Activated T-cell treated with anti-CD3 and anti-CD28 coated beads for 24 hours (primary cell): ENCODE results near the gene MRPL27.

Experiments used
- DNase-seq: peaks from one replicate; pipeline ENCODE4 v3.0.0-alpha.2; 2020; ENCODE audit warnings: low read depth

Gene MRPL27

GRCh38 chr17:50386510-50386909, 13.5 kb upstream of the MRPL27 start:
- no peak for DNase-seq

DNA sequence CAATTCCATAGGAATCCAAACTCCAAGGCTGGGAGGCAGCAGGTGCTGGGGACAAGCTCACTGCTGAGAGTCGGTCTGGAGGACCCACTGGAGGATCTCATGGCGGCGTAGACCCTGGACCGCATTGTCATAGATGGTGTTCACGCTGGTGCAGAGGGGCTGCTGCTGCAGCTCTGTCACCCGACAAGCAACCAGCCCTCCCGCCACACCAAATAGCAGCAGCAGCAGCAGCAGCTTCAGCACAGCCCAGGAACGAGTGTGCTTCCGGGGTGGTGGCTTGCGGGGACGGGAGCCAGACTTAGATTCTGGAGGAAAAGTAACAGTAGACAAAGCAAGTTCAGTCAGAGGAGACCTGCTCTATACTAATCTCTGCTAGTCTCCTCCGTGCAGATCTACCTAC, 9.9 kb upstream of the MRPL27 start:
- no peak for DNase-seq

GRCh38 chr17:50381920-50382319, 8.9 kb upstream of the MRPL27 start:
- DNase-seq: no peak

GRCh38 chr17:50381260-50381815, 8.4 kb upstream of the MRPL27 start:
- DNase-seq: no peak

- no peak for DNase-seq
Measured at GRCh38 chr17:50380369-50381259, 7.6 kb upstream of the MRPL27 start.

GRCh38 chr17:50379351-50380132, 6.6 kb upstream of the MRPL27 start:
- DNase-seq: no peak

- DNase-seq: no peak
Measured at GRCh38 chr17:50375858-50376538, 3.0 kb upstream of the MRPL27 start.

- no peak for DNase-seq
Measured at GRCh38 chr17:50373705-50374104, 721 bp upstream of the MRPL27 start.

- DNase-seq: no peak
Measured at GRCh38 chr17:50372222-50372757, 694 bp downstream of the MRPL27 start.

DNA sequence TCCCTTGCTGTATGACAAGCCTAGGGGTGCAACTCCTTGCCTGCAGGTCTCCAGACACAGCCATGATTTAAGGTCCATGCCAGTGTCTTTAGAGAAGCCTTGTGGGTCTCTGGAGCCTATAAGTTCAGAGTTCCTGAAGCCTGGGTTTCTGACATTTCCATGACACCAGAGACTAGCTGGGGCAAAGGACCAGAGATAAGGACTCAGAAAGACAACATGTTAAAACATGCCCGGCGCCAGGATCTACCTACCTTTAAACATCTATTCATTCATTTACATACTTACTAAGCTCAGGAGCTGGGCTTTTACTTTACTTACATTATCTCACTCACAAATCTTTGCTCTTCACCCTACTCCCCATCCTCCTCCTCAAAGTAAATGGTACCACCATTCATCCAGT, 1.5 kb downstream of the MRPL27 start:
- no peak for DNase-seq

DNA sequence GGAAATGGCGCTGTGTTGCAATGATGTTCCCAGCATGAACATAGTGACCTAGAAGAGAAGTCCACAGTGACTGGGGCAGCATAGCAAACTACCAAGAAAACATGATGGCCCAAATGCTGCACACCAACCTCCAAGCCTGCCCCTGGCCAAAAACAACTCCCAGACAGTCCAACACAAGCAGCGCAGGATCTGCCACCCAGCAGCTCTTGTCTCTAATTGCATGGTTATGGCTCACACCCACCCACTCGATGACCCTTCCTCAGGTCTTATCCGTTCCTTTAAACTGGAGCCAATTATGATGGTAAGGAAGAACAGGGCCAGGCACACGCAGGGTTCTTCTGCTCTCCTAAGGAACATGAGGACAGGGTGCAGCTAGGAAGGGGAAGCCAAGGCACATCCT, 2.9 kb downstream of the MRPL27 start:
- no peak for DNase-seq

DNA sequence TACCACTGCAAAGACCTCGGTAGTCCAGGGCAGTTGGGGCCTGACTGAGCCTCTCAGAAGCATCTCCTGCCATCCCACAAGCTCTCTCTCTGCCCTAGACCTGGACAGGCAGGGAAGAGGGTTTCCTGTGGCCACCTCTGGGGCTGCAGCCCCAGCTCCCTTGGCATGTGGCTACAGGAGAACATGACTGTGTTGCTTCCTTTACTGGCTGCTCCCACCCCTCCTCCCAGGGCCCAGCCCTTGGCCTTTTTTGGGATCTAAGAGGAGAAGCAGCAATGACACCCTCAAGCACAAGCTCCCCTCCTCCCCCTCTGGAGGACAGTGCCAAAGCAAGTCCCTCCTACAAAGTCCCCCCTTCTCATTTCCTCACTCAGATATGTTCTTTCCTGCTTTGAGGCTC, 5.6 kb downstream of the MRPL27 start:
- no peak for DNase-seq

- no peak for DNase-seq
Measured at GRCh38 chr17:50365649-50366393, 7.2 kb downstream of the MRPL27 start.

- no peak for DNase-seq
Measured at GRCh38 chr17:50365165-50365564, 7.8 kb downstream of the MRPL27 start.

GRCh38 chr17:50364715-50365114, 8.3 kb downstream of the MRPL27 start:
- no peak for DNase-seq

- DNase-seq: no peak
Measured at GRCh38 chr17:50364061-50364458, 8.9 kb downstream of the MRPL27 start.

- DNase-seq: no peak
Measured at GRCh38 chr17:50363217-50364060, 9.5 kb downstream of the MRPL27 start.

- no peak for DNase-seq
Measured at GRCh38 chr17:50362661-50363060, 10.3 kb downstream of the MRPL27 start.

- peak; percentile 40 for DNase-seq
Measured at GRCh38 chr17:50361561-50362480, 11.2 kb downstream of the MRPL27 start.
